Activated T-helper 2 cell treated with anti-CD3 and anti-CD28 coated beads, Interferon-gamma antibody, Interleukin-2, Interleukin-4, amounts not matched to agents 10 μg/mL and 5 μg/mL and 100 μg/mL, durations not matched to agents 14 hours and 24 hours and 36 hours (primary cell): ENCODE results near the gene MAML3. TPM values are rescaled to one million over a fixed set of nuclear protein-coding genes. Genes with fewer than 3 reads are reported as not detected.
A peak's percentile ranks its signal among the peaks of the same experiment; 100 is the strongest.

Experiments used
- DNase-seq: peaks from one replicate; pipeline ENCODE4 v3.0.0; 2021; ENCODE audit warnings: low spot score
- H3K27ac Mint-ChIP-seq: one replicate; pipeline ENCODE4 v1.8.0; 2021; ENCODE audit warnings: mixed read lengths
- H3K27me3 Mint-ChIP-seq: one replicate; pipeline ENCODE4 v1.8.0; 2021; ENCODE audit warnings: low read depth, mixed read lengths
- H3K36me3 Mint-ChIP-seq: one replicate; pipeline ENCODE4 v1.8.0; 2021; ENCODE audit warnings: low read depth, mixed read lengths
- H3K4me1 Mint-ChIP-seq: one replicate; pipeline ENCODE4 v1.8.0; 2021; ENCODE audit warnings: low read depth, mixed read lengths
- H3K4me3 Mint-ChIP-seq: one replicate; pipeline ENCODE4 v1.8.0; 2021; ENCODE audit warnings: low read depth, mild to moderate bottlenecking, moderate library complexity, mixed read lengths
- H3K9me3 Mint-ChIP-seq: one replicate; pipeline ENCODE4 v1.8.0; 2021; ENCODE audit warnings: mixed read lengths
- intact Hi-C: fragments of 100-400 bp; cut with micrococcal nuclease; formaldehyde crosslinking; loops from one replicate; pipeline ENCODE4 v1.15.1; 2023
- total RNA-seq: library from RNA; stranded (reverse); gene quantifications from 2 replicates; pipeline ENCODE4 v1.2.3, GENCODE V29; 2022

MAML3 gene
- total RNA-seq, 1 donor from 2014 or later = 3.3 TPM

DNA sequence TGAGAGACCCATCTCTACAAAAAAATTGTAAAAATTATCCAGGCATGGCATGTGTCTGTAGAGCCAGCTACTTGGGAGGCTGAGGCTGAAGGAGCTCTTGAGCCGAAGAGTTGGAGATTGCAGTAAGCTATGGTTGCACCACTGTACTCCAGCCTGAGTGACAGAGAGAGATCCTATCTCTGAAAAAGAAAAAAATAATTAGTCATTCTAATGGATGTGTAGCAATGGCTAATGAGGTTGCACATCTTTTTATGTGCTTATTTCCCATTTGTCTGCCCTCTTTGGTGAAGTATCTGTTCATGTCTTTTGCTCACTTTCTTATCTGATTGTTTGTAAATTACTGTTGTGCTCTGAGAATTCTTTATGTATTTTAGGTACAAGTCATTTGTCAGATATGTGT lies 19.0 kb upstream of the MAML3 start:
- H3K36me3 Mint-ChIP-seq = no peaks in the 10 kb centered on the region
- peaks cover 8% of the 10 kb centered on the region for H3K4me1 Mint-ChIP-seq
- intact Hi-C loops = no loop called here

DNA sequence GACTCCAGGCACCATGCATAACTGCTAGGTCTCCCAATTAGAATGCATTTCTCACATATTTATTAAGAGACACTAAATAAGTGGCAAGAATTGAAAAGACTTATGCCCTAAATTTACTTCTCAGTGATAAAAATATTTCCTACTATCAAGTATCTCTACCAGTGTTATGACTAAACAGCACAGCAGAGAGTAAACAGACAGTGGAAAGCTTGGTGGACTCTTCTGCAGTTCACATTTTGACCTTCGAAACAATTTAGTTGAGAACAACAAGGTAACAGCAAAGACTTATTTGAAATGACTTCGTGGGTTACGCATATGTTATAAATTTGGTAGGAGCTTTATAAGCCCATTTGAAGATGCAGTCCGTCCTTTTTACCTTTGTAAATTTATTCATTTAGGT lies 16.3 kb upstream of the MAML3 start:
- peaks cover 27% of the 10 kb centered on the region for H3K27me3 Mint-ChIP-seq
- H3K9me3 Mint-ChIP-seq = no peaks in the 10 kb centered on the region
- no peak for DNase-seq
- no peak overlapping the region for H3K4me3 Mint-ChIP-seq
- intact Hi-C loops = no loop called here
- no peaks in the 10 kb centered on the region for H3K36me3 Mint-ChIP-seq
- no peak overlapping the region for H3K27ac Mint-ChIP-seq
- peaks cover 7% of the 10 kb centered on the region for H3K4me1 Mint-ChIP-seq

More for the DNA sequence above, 19.0 kb upstream of the MAML3 start:
- Mint-ChIP-seq H3K9me3 (no peaks in the 10 kb centered on the region), H3K4me3 (no peak overlapping the region), H3K27ac (no peak overlapping the region), H3K27me3 (peaks cover 36% of the 10 kb centered on the region)
- DNase-seq = no peak

DNA sequence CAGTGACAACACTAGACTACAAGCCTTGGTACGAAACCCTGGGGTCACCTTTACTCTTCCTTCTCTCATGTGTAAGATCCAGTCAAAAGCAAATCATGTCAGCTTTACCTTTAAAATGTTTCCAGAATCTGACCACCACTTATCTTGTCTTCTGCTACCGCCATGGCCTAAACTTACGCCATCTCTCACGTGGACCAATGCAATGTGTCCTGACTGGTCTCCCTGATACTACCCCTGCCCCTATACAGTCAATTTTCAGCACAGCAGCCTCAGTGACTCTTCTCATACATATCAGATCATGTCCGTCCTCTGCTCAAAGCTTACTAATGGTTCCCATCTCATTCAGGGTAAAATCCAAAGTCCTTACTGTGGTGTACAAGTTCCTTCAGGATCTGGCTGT lies 15.0 kb upstream of the MAML3 start:
- DNase-seq = no peak
- H3K4me1 Mint-ChIP-seq = no peaks in the 10 kb centered on the region
- intact Hi-C loops = no loop called here
- no peak overlapping the region for H3K4me3 Mint-ChIP-seq
- no peak overlapping the region for H3K27ac Mint-ChIP-seq
- H3K27me3 Mint-ChIP-seq = peaks cover 22% of the 10 kb centered on the region
- H3K9me3 Mint-ChIP-seq = no peaks in the 10 kb centered on the region
- H3K36me3 Mint-ChIP-seq = no peaks in the 10 kb centered on the region

DNA sequence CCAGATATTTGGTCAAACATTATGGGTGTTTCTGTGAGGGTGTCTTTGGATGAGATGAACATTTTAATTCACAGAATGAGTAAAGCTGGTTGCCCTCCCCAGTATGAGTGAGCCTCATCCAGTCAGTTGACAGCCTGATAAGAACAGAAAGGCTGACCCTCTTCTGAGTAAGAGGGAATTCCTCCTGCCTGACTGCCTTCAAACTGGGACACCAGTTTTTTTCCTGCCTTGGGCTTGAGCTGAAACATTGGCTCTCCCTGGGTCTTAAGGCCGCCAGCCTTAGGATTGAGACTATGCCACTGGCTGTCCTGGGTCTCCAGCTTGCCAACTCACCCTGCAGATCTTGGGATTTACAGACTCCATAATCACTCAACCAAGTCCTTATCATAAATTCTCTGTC lies 14.5 kb upstream of the MAML3 start:
- peaks cover 25% of the 10 kb centered on the region for H3K27me3 Mint-ChIP-seq

GRCh38 chr4:140163029-140163810 lies 9.2 kb upstream of the MAML3 start:
- no peak for DNase-seq
- Mint-ChIP-seq H3K9me3 (peaks cover 17% of the 10 kb centered on the region), H3K27ac (peak overlapping the region; percentile 2), H3K36me3 (no peaks in the 10 kb centered on the region), H3K4me3 (no peak overlapping the region), H3K27me3 (peaks cover 20% of the 10 kb centered on the region), H3K4me1 (peaks cover 4% of the 10 kb centered on the region)
- intact Hi-C loops = no loop called here

More for the DNA sequence above, 14.5 kb upstream of the MAML3 start:
- intact Hi-C loops = no loop called here
- no peaks in the 10 kb centered on the region for H3K36me3 Mint-ChIP-seq
- no peak overlapping the region for H3K4me3 Mint-ChIP-seq
- peaks cover 1% of the 10 kb centered on the region for H3K4me1 Mint-ChIP-seq
- no peak overlapping the region for H3K27ac Mint-ChIP-seq
- no peak for DNase-seq
- peaks cover under 1% of the 10 kb centered on the region for H3K9me3 Mint-ChIP-seq

- Mint-ChIP-seq H3K27me3 (peaks cover 20% of the 10 kb centered on the region), H3K27ac (peak overlapping the region; percentile 2), H3K36me3 (no peaks in the 10 kb centered on the region), H3K9me3 (peaks cover 17% of the 10 kb centered on the region), H3K4me1 (peaks cover 5% of the 10 kb centered on the region), H3K4me3 (no peak overlapping the region)
- no peak for DNase-seq
- intact Hi-C loops = no loop called here
Observed at GRCh38 chr4:140162596-140162995, 8.6 kb upstream of the MAML3 start.

DNA sequence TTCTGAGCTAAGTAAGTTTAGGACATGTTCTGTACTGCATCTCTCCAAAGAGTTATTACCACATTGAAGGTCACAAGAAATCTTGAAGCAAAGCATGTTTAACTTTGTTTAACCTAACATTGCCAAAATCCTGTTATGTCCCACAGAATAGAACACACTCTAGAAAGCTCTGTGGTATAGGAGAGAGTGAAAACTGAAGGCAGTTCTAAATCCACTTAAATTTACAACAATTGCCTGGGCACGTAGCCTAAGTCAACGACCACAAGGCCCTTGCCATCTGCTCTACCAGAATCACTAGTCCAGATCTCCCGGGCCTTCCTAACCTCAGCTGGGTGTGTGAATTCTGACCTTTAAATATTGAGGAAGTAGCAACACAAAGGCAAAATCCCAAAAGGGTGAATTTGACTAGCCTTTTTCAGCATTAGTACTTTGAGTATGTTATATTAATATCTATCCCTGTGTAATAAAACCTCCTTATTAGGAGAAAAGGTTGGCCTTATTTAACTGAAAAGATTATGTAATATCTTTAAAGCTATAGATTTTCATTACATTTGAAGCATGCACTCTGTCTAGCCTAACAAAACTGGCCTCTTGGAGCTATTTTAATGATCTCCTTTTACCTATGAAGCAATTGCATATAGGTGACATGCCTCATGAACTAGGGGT lies 4.5 kb upstream of the MAML3 start:
- Mint-ChIP-seq H3K4me3 (no peak overlapping the region), H3K27ac (no peak overlapping the region), H3K27me3 (peaks cover 18% of the 10 kb centered on the region), H3K36me3 (no peaks in the 10 kb centered on the region), H3K9me3 (peaks cover 17% of the 10 kb centered on the region), H3K4me1 (peaks cover 31% of the 10 kb centered on the region)
- DNase-seq = no peak
- intact Hi-C loops = loop anchor here (10.0 kb wide), 1 partner anchor 144 kb away; no protein-coding TSS in a partner anchor

GRCh38 chr4:140157341-140157740 lies 3.4 kb upstream of the MAML3 start:
- DNase-seq = no peak
- Mint-ChIP-seq H3K27me3 (peaks cover 15% of the 10 kb centered on the region), H3K4me1 (peaks cover 28% of the 10 kb centered on the region), H3K4me3 (no peak overlapping the region), H3K27ac (no peak overlapping the region), H3K36me3 (no peaks in the 10 kb centered on the region), H3K9me3 (peaks cover 7% of the 10 kb centered on the region)
- intact Hi-C loops = loop anchor here (2.0 to 10.0 kb wide), 2 partner anchors 143 to 299 kb away; no protein-coding TSS in a partner anchor

DNA sequence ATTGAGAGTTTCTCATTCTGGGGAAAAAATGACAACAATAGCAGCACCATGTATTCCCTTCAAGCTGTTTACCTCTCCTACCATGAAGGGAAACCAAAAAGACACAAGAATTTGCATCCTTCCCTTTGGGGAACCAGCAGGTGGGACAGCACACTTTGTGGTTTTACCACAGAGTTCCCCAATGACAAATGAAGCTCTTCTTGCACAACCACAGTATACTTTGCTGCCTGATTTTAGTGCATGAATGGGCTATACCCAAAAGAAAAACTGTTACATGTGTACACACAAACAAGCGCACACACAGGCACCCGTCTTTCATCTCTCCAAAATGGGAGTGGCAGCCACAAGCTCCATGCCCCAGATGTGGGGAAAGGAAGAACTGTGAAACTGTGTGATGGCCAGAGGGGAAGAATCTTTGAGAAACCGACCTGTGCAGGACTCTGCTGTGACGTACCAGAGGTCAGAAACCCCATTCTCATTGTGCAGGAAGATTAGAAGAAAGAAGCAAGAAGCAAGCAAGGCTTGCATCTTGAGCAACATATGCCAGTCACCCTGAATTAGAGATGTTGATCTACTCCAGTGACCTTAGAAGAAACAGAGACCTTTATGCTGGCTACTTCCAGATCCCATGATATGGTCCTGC lies 2.7 kb upstream of the MAML3 start:
- no peaks in the 10 kb centered on the region for H3K36me3 Mint-ChIP-seq
- no peak for DNase-seq
- H3K4me1 Mint-ChIP-seq = peaks cover 28% of the 10 kb centered on the region
- peaks cover 15% of the 10 kb centered on the region for H3K27me3 Mint-ChIP-seq
- H3K9me3 Mint-ChIP-seq = peaks cover 7% of the 10 kb centered on the region
- peak overlapping the region; percentile 34 for H3K4me3 Mint-ChIP-seq
- intact Hi-C loops = loop anchor here (1.0 to 10.0 kb wide), 4 partner anchors 60 to 298 kb away; no protein-coding TSS in a partner anchor
- peak overlapping the region; percentile 34 for H3K27ac Mint-ChIP-seq

DNA sequence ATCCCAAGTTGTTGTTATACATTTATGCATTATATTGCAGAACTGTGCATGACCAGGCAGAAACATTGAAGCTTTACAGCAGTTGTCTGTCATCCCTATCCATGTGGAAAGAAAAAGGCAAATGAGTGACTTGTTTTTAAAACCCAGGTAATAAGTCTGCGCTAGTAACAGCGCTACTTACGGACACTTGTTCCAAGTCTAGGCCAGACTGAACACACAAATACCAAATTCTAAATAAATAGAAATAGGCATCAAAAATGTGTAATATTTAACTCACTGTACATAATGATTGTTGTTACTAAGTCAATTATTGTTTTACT lies 548 bp upstream of the MAML3 start:
- no peaks in the 10 kb centered on the region for H3K9me3 Mint-ChIP-seq
- peaks cover 35% of the 10 kb centered on the region for H3K4me1 Mint-ChIP-seq
- H3K36me3 Mint-ChIP-seq = no peaks in the 10 kb centered on the region
- intact Hi-C loops = loop anchor here (1.0 to 10.0 kb wide), 8 partner anchors 80 to 852 kb away; partner anchors contain the start of genes NAA15, NDUFC1, RAB33B and SCOC
- H3K27me3 Mint-ChIP-seq = peaks cover 13% of the 10 kb centered on the region
- H3K4me3 Mint-ChIP-seq = peak overlapping the region; percentile 91
- no peak for DNase-seq
- H3K27ac Mint-ChIP-seq = peak overlapping the region; percentile 33

GRCh38 chr4:140153419-140153717 lies 616 bp downstream of the MAML3 start:
- Mint-ChIP-seq H3K9me3 (no peaks in the 10 kb centered on the region), H3K27ac (peak overlapping the region; percentile 33), H3K27me3 (peaks cover 22% of the 10 kb centered on the region), H3K4me1 (peaks cover 45% of the 10 kb centered on the region), H3K36me3 (no peaks in the 10 kb centered on the region), H3K4me3 (peak overlapping the region; percentile 91)
- no peak for DNase-seq
- intact Hi-C loops = loop anchor here (5.0 to 10.0 kb wide), 6 partner anchors 139 to 851 kb away; partner anchors contain the start of genes NAA15, NDUFC1, RAB33B and SCOC

DNA sequence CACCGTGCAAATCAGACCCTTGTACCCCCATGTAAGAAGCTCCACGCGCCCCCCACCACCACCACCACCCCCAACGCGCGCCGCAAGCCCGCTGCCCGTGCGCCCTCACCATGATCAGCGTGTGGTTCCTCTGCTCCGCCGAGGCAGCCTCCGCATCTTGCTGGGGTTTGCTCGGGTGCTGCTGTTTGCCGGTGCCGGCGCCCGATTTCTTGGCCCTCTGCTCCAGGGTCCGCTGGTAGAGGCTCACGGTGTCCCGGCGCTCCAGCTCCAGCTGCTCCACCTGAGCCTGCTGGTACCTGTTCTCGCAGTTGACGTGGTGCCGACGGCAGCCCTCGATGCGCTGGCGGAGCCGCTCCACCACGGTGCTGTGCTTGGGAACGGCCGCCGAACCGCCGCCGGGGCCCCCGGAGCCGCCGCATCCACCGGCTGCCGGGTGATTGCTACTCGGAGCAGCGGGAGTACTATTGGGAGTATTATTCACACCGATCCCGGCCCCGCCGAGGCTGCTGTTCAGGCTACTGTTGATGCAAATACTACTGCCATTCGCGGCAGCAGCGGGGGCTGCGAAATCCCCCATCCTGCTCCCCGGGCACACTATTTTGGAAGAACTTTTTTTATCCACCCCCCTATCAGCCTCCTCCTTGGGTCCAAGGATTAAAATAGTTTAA lies 1.1 kb downstream of the MAML3 start:
- peak; percentile 32 for DNase-seq
- Mint-ChIP-seq H3K4me3 (peak overlapping the region; percentile 91), H3K36me3 (no peaks in the 10 kb centered on the region), H3K9me3 (no peaks in the 10 kb centered on the region), H3K27ac (peak overlapping the region; percentile 88), H3K4me1 (peaks cover 48% of the 10 kb centered on the region), H3K27me3 (peaks cover 27% of the 10 kb centered on the region)
- intact Hi-C loops = loop anchor here (1.0 to 10.0 kb wide), 7 partner anchors 57 to 851 kb away; partner anchors contain the start of genes NAA15, NDUFC1, RAB33B and SCOC
